ENCODE data around the gene ABL2.
"Not testable (repeated sequence)": the region's sequence is repeated elsewhere in the genome, so short reads cannot be mapped to it uniquely, and the experiment has no call there.

ABL2 gene

DNA sequence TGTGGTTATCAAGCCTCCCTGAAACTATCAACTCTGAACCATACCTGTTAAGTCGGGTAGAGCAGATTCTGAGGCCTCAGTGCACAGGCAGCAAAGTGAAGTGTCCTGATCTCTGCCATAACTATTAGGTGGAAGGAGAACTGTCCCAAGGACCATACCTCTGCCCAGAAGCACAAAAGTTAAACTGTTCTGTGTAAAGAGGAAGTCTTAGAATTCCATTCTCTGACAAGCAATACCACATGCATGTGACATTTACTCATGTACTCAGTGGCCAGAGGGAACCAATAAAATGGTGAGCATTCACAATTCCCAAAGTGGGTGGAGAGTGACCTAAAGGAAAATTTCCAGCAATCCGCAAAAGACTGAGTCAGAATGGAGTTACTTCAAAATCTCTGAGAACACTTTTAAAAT is 86.6 kb downstream of the ABL2 start:
- Mint-ChIP-seq H3K4me3 (peak overlapping the region in 2 of 3 experiments; percentile 52 to 71), H3K36me3 (ENCODE audit: low read depth) (peaks cover 43% of the 10 kb centered on the region), H3K4me1 (peaks cover 23% of the 10 kb centered on the region), H3K27me3 (ENCODE audit: low read depth) (no peaks in the 10 kb centered on the region), H3K27ac (peak overlapping the region; percentile 42 to 66 (median 44)), H3K9me3 (peaks cover 7% of the 10 kb centered on the region)
- TF ChIP-seq CTCF (IDR thresholded peaks at IDR 0.05; ENCODE audit: unreplicated experiment in 3 of 3), result no peak

DNA sequence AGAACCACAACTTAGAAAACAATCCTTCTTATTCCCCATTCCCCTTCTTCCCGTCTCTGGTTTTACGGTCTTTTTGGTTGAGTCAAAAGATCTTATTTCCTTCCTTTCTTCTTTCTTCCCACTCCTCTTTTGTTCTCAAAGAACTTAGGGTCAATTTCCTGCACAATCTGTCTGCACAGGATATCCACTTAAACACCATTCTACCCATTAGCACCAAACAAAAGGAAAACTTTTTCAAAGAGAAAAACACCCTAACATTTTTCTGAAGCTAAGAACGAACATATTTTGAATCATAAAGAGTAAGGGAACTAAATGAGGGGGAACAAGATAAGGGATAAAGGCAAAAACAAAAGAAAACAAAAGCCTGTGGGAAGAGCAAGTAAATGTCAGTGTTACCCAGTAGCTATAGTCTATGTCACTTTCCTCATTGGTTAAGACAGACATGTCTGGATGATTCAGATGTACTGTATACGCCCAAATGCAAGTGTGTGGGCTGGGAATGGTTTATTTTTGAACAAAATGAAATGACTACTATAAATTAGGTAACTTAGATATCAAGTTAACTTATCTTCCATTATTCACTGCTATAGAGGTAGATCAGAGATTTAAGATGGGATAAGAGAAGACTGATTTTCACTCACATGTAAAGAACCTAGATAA is 87.8 kb downstream of the ABL2 start:
- peak overlapping the region in 2 of 3 experiments; percentile 14 to 53 for H3K4me3 Mint-ChIP-seq
- H3K4me1 Mint-ChIP-seq, result peaks cover 23% of the 10 kb centered on the region
- peaks cover 37% of the 10 kb centered on the region for H3K36me3 Mint-ChIP-seq (ENCODE audit: low read depth)
- no peaks in the 10 kb centered on the region for H3K27me3 Mint-ChIP-seq (ENCODE audit: low read depth)
- TF ChIP-seq CTCF (IDR thresholded peaks at IDR 0.05; ENCODE audit: unreplicated experiment in 3 of 3), result no peak
- H3K27ac Mint-ChIP-seq, result peak overlapping the region; percentile 65 to 75 (median 66)
- peaks cover 7% of the 10 kb centered on the region for H3K9me3 Mint-ChIP-seq

DNA sequence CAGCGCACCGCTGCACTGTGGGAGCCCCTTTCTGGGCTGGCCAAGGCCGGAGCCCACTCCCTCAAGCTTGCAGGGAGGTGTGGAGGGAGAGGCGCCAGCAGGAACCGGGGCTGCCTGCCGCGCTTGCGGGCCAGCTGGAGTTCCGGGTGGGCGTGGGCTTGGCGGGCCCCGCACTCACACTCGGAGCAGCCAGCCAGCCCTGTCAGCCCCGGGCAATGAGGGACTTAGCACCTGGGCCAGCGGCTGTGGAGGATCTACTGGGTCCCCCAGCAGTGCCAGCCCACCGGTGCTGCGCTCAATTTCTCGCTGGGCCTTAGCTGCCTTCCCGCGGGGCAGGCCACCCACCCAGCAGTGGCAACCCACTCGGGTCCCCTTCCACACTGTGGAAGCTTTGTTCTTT is 90.7 kb downstream of the ABL2 start:
- H3K27me3 Mint-ChIP-seq (ENCODE audit: low read depth); H3K9me3 Mint-ChIP-seq; H3K27ac Mint-ChIP-seq; H3K4me3 Mint-ChIP-seq: not testable (repeated sequence)
- Mint-ChIP-seq H3K4me1 (peaks cover 23% of the 10 kb centered on the region), H3K36me3 (ENCODE audit: low read depth) (peaks cover 34% of the 10 kb centered on the region)

DNA sequence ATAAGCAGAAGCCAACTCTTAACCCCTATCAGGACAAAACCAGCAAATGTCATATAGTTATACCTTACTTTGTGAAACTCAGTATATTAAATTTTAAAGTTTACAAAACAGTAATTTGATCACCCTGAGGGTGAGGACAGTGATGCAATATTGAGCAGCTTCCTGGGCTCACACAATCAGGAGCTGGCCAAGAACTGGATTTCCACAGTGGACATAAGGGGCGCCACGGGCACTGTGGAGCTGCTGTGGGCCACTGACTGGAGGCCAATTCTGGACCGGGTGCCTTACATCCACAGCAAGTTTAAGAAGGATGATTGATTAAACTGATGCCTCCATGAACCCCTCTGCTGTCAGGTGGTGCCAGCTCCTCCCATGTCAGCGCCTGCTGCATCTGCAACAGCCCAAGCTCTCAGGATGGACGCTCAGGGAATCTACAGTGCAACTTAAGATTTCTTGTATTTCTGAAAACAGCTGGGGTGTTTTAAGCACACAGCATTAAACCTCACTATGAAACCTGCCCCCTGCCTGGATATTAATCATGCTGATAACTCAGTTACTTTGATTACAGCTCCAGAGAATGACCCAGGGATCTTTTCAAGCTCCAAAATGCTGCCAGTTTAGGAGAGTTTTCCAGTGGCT is 91.7 kb downstream of the ABL2 start:
- no peaks in the 10 kb centered on the region for H3K27me3 Mint-ChIP-seq (ENCODE audit: low read depth)
- peaks cover 20% of the 10 kb centered on the region for H3K4me1 Mint-ChIP-seq
- no peak for TF ChIP-seq CTCF (IDR thresholded peaks at IDR 0.05; ENCODE audit: unreplicated experiment in 3 of 3)
- H3K27ac Mint-ChIP-seq, result no peak overlapping the region
- peaks cover 5% of the 10 kb centered on the region for H3K9me3 Mint-ChIP-seq
- peaks cover 40% of the 10 kb centered on the region for H3K36me3 Mint-ChIP-seq (ENCODE audit: low read depth)
- no peak overlapping the region for H3K4me3 Mint-ChIP-seq

DNA sequence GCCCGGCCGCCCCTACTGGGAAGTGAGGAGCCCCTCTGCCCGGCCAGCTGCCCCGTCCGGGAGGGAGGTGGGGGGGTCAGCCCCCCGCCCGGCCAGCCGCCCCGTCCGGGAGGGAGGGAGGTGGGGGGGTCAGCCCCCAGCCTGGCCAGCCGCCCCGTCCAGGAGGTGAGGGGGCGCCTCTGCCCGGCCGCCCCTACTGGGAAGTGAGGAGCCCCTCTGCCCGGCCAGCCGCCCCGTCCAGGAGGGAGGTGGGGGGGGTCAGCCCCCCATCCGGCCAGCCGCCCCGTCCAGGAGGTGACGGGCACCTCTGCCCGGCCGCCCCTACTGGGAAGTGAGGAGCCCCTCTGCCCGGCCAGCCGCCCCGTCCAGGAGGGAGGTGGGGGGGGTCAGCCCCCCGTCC is 93.8 kb downstream of the ABL2 start:
- not testable (repeated sequence) for H3K27me3 Mint-ChIP-seq (ENCODE audit: low read depth); H3K9me3 Mint-ChIP-seq; H3K4me1 Mint-ChIP-seq; H3K4me3 Mint-ChIP-seq; H3K27ac Mint-ChIP-seq
- H3K36me3 Mint-ChIP-seq (ENCODE audit: low read depth), result peaks cover 34% of the 10 kb centered on the region

DNA sequence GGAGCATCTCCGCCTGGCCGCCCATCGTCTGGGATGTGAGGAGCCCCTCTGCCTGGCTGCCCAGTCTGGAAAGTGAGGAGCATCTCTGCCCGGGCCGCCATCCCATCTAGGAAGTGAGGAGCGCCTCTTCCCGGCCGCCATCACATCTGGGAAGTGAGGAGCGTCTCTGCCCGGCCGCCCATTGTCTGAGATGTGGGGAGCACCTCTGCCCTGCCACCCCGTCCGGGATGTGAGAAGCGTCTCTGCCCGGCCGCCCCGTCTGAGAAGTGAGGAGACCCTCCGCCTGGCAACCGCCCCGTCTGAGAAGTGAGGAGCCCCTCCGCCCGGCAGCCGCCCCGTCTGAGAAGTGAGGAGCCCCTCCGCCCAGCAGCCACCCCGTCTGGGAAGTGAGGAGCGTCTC is 94.3 kb downstream of the ABL2 start:
- not testable (repeated sequence) for H3K27me3 Mint-ChIP-seq (ENCODE audit: low read depth); H3K4me1 Mint-ChIP-seq; H3K9me3 Mint-ChIP-seq

DNA sequence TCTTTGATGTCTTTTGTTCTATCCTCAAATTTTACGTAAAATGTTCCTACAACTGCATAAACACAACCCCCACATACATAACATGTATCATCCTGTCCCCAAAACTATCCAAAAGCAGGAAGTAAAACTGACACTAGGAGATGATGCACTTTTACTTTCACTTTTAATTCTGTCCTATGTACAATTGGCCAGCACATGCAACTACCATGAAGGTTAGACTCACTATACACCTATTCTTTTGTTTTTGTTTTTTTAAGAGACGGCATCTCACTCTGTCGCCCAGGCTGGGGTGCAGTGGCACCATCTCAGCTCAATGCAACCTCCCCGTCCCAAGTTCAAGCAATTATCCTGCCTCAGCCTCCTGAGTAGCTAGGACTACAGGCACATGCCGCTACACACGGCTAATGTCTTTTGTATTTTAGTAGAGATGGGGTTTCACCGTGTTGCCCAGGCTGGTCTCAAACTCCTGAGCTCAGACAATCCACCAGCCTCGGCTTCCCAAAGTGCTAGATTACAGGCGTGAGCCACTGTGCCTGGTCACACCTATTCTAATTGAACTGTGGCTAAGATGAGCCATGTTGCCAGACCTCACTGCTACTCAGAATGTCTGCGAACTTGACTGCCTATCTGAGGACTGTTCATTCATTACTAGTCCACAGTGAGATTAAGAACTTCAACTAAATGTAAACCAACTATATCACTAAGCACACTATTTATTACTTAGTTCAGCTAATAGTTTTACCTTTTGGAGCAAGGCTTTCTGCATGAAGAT is 99.6 kb downstream of the ABL2 start:
- H3K4me1 Mint-ChIP-seq, result peaks cover 5% of the 10 kb centered on the region
- H3K27ac Mint-ChIP-seq, result peak overlapping the region; percentile 10 to 40 (median 14)
- no peak overlapping the region for H3K4me3 Mint-ChIP-seq
- H3K36me3 Mint-ChIP-seq (ENCODE audit: low read depth), result peaks cover 27% of the 10 kb centered on the region
- no peak for TF ChIP-seq CTCF (IDR thresholded peaks at IDR 0.05; ENCODE audit: unreplicated experiment in 3 of 3)
- H3K27me3 Mint-ChIP-seq (ENCODE audit: low read depth), result no peaks in the 10 kb centered on the region
- no peaks in the 10 kb centered on the region for H3K9me3 Mint-ChIP-seq

More for the DNA sequence above, 94.3 kb downstream of the ABL2 start:
- peaks cover 34% of the 10 kb centered on the region for H3K36me3 Mint-ChIP-seq (ENCODE audit: low read depth)
- H3K4me3 Mint-ChIP-seq, H3K27ac Mint-ChIP-seq: not testable (repeated sequence)

Measured in nephron (organoid).